Endodermal cell (in vitro differentiated cells): Measurements from ENCODE around the gene F2RL3. TPM values are rescaled to one million over a fixed set of nuclear protein-coding genes. Genes with fewer than 3 reads are reported as not detected.

ENCODE experiments used
- DNase-seq: peaks from one replicate; pipeline ENCODE4 v3.0.0-alpha.2; 2017
- H3K27ac ChIP-seq: 2 replicates; pipeline ENCODE4 v1.5.1; 2013; ENCODE audit warnings: mild to moderate bottlenecking, low read depth, low read length, moderate library complexity
- H3K27me3 ChIP-seq: 2 replicates; pipeline ENCODE4 v1.6.1; 2013; ENCODE audit warnings: mild to moderate bottlenecking, low read length, moderate library complexity; ENCODE audit not compliant: insufficient read depth, control insufficient read depth, poor library complexity, severe bottlenecking
- H3K36me3 ChIP-seq: 2 replicates; pipeline ENCODE4 v1.7.0; 2013; ENCODE audit warnings: mild to moderate bottlenecking, low read length, moderate library complexity; ENCODE audit not compliant: control insufficient read depth, insufficient read depth
- H3K4me1 ChIP-seq: one replicate; pipeline ENCODE4 v1.7.0; 2013; ENCODE audit warnings: low read length; ENCODE audit not compliant: control insufficient read depth, insufficient read depth
- H3K4me3 ChIP-seq: 2 replicates; pipeline ENCODE4 v1.5.1; 2013; ENCODE audit warnings: mild to moderate bottlenecking, low read length, moderate library complexity
- H3K9ac ChIP-seq: 2 replicates; pipeline ENCODE4 v1.6.1; 2013; ENCODE audit warnings: mild to moderate bottlenecking, low read length, moderate library complexity; ENCODE audit not compliant: poor library complexity, severe bottlenecking; ENCODE audit errors: extremely low read depth
- H3K9me3 ChIP-seq: 2 replicates; pipeline ENCODE4 v1.6.1; 2013; ENCODE audit warnings: mild to moderate bottlenecking, low read length, moderate library complexity; ENCODE audit not compliant: control insufficient read depth
- H3K27ac Mint-ChIP-seq: 2 replicates; pipeline ENCODE4 v1.8.0; 2020; ENCODE audit warnings: mixed read lengths
- H3K27me3 Mint-ChIP-seq: 2 replicates; pipeline ENCODE4 v1.8.0; 2021; ENCODE audit warnings: mild to moderate bottlenecking, mixed read lengths; ENCODE audit not compliant: insufficient read depth
- H3K36me3 Mint-ChIP-seq: 2 replicates; pipeline ENCODE4 v1.8.0; 2020; ENCODE audit warnings: low read depth, mixed read lengths
- H3K4me1 Mint-ChIP-seq: 2 replicates; pipeline ENCODE4 v1.8.0; 2020; ENCODE audit warnings: mixed read lengths
- H3K4me3 Mint-ChIP-seq: 2 replicates; pipeline ENCODE4 v1.8.0; 2020; ENCODE audit warnings: mild to moderate bottlenecking, moderate library complexity, mixed read lengths
- H3K9me3 Mint-ChIP-seq: 2 replicates; pipeline ENCODE4 v1.8.0; 2020; ENCODE audit warnings: mild to moderate bottlenecking, mixed read lengths
- WGBS, 2 experiments: methylation state at CpG; one replicate each; pipeline versions ENCODE4 v1.1.5 to v1.1.7; 2013; ENCODE audit warnings: missing lambda C conversion rate in 2 of 2, mixed read lengths in 1 of 2; ENCODE audit not compliant: insufficient coverage in 1 of 2, insufficient read length in 1 of 2; 5-methylcytosine and 5-hydroxymethylcytosine counted together
- total RNA-seq, 2 donors: library from RNA; stranded (reverse); fragmentation: NEBNext Ultra II Directional in 1 of 2; extraction: Animal tissue kit (Norgen Biotek cat#: 25700) in 1 of 2; gene quantifications; 2 replicates in 1 of 2; 3 replicates in 1 of 2; pipeline ENCODE4 v1.2.1, GENCODE V29; 2021
- TF ChIP-seq, protein P1 (sequence below): fragments of 200-600 bp; sonication (generic); conservative IDR thresholded peaks from 2 replicates; pipeline ENCODE4 v1.5.0; 2021; ENCODE audit warnings: antibody characterized with exemption, mild to moderate bottlenecking

The F2RL3 gene
- total RNA-seq, 2 donors from 2014 or later, result not detected

DNA sequence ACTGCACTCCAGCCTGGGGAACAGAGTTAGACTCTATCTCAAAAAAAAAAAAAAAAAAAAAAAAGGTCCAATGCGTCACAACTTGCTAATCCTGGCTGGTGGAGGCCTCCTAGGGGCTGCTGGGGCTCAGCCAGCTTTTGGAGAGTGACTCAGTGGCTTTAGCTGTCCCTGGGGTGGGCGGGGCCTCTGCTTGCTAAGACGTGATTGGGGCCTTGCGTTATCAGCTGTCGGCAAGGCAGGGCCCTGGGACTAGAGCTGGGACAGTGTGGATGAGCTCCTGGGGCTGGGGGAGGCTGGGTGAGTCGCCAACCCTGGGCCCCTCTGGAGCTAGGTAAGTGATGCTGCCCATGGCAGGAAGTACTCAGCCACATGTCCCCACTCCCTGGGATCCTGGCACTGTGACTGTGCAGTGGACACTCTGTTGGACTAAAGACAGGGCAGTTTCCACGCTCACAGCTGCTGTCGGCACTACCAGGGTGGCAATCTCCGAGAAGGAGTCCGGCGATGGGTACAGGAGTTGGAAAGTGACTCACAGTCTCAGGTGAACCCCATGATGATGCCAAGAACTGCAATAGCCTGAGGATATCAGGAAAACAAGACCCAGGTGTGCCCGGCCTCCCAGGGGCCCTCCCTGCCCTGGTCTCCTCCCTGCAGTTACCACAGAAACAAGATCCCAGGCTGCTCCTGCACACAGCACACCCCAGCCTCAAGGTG, 32.2 kb downstream of the F2RL3 start:
- Histone ChIP-seq H3K4me1 (no peaks in the 10 kb centered on the region), H3K9ac (no peak overlapping the region), H3K36me3 (no peaks in the 10 kb centered on the region), H3K4me3 (no peak overlapping the region), H3K27ac (no peak overlapping the region), H3K27me3 (no peaks in the 10 kb centered on the region), H3K9me3 (no peaks in the 10 kb centered on the region)
- WGBS, 2 experiments, result 75 to 94% methylated on average over 5 to 11 of the region's 12 CpGs
- Mint-ChIP-seq H3K9me3 (peaks cover 22% of the 10 kb centered on the region), H3K27ac (no peak overlapping the region), H3K4me3 (no peak overlapping the region), H3K4me1 (no peaks in the 10 kb centered on the region), H3K36me3 (peaks cover 14% of the 10 kb centered on the region), H3K27me3 (peaks cover 2% of the 10 kb centered on the region)
- TF ChIP-seq, protein P1, sequence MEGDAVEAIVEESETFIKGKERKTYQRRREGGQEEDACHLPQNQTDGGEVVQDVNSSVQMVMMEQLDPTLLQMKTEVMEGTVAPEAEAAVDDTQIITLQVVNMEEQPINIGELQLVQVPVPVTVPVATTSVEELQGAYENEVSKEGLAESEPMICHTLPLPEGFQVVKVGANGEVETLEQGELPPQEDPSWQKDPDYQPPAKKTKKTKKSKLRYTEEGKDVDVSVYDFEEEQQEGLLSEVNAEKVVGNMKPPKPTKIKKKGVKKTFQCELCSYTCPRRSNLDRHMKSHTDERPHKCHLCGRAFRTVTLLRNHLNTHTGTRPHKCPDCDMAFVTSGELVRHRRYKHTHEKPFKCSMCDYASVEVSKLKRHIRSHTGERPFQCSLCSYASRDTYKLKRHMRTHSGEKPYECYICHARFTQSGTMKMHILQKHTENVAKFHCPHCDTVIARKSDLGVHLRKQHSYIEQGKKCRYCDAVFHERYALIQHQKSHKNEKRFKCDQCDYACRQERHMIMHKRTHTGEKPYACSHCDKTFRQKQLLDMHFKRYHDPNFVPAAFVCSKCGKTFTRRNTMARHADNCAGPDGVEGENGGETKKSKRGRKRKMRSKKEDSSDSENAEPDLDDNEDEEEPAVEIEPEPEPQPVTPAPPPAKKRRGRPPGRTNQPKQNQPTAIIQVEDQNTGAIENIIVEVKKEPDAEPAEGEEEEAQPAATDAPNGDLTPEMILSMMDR, result no peak
- no peak for DNase-seq

DNA sequence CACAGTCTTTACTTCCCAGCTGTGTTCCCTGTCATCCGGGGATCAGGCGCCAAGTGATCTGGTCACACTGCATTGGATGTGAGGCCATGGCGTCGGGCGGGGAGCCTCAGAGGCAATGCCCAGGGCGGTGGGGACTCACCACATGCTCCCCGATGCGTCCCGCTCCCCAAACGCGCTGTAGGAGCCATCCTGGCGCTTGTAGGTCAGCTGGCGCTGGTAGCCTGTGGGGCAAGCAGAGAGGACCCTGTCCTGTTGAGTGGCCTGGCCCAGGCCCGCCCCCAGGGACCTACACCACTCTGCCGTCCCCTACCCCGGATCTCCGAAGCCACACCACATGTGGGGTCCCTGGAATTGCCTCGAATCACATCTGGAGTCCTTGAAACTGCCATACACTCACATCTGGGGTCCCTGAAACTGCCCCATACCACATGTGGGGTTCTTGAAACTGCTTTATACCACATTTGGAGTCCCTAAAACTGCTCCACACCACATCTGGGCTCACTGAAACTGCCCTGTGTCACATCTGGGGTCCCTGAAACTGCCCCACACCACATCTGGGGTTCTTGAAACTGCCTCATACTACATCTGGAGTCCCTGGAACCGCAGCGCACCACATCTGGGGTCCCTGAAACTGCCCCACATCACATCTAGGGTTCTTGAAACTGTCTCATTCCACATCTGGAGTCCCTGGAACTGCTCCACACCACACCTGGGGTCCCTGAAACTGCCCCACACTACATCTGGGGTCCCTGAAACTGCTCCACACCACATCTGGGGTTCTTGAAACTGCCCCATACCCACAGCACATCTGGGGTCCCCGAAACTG, 33.2 kb downstream of the F2RL3 start:
- TF ChIP-seq, protein P1, result no peak
- Histone ChIP-seq H3K36me3 (no peaks in the 10 kb centered on the region), H3K27me3 (no peaks in the 10 kb centered on the region), H3K9me3 (no peaks in the 10 kb centered on the region), H3K9ac (no peak overlapping the region), H3K4me3 (no peak overlapping the region), H3K4me1 (no peaks in the 10 kb centered on the region), H3K27ac (no peak overlapping the region)
- Mint-ChIP-seq H3K4me3 (no peak overlapping the region), H3K36me3 (peaks cover 14% of the 10 kb centered on the region), H3K4me1 (no peaks in the 10 kb centered on the region), H3K27me3 (no peaks in the 10 kb centered on the region), H3K27ac (no peak overlapping the region), H3K9me3 (peaks cover 26% of the 10 kb centered on the region)
- no peak for DNase-seq
- WGBS, 2 experiments, result 89 to 92% methylated on average over 15 to 21 of the region's 21 CpGs

DNA sequence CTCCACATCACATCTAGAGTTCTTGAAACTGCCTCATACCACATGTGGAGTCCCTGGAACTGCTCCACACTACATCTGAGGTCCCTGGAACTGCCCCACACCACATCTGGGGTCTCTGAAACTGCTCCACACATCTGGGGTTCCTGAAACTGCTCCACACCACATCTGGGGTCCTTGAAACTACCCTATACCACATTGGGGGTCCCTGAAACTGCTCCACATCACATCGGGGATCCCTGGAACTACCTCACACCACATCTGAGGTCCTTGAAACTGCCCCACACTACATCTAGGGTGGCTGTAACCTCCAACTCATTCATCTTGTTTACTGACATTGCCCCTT, 33.8 kb downstream of the F2RL3 start:
- Mint-ChIP-seq H3K27me3 (no peaks in the 10 kb centered on the region), H3K4me3 (no peak overlapping the region), H3K36me3 (peaks cover 14% of the 10 kb centered on the region), H3K4me1 (no peaks in the 10 kb centered on the region), H3K9me3 (peaks cover 27% of the 10 kb centered on the region), H3K27ac (no peak overlapping the region)
- no peaks in the 10 kb centered on the region for H3K27me3 ChIP-seq
- no peaks in the 10 kb centered on the region for H3K9me3 ChIP-seq
- H3K9ac ChIP-seq, result no peak overlapping the region
- TF ChIP-seq, protein P1, result no peak
- WGBS, 2 experiments, result 85 to 100% methylated on average over 1 of the region's 1 CpG
- no peaks in the 10 kb centered on the region for H3K4me1 ChIP-seq
- no peaks in the 10 kb centered on the region for H3K36me3 ChIP-seq
- no peak overlapping the region for H3K4me3 ChIP-seq
- no peak overlapping the region for H3K27ac ChIP-seq
- no peak for DNase-seq
